A673 (cell line): ENCODE results near the gene COMMD3. TPM values are rescaled to one million over a fixed set of nuclear protein-coding genes. Genes with fewer than 3 reads are reported as not detected.

Experiments
- BruUV-seq: library from RNA; stranded (reverse); fragments of 400-500 nt; replicated peaks from 2 replicates; lab custom pipeline; 2021; lab: Mats Ljungman, UMichigan
- CTCF ChIA-PET: fragments of 300-600 bp; sonication (Branson Sonifier 250); formaldehyde crosslinking; loops from one replicate; lab custom pipeline; 2022; ENCODE audit warnings: antibody characterized with exemption; lab: Charles Lee
- POLR2A ChIA-PET: fragments of 300-600 bp; sonication (Branson Sonifier 250); formaldehyde crosslinking; loops from one replicate; lab custom pipeline; 2022; ENCODE audit warnings: antibody characterized with exemption; ENCODE audit not compliant: low non-redundant PET; lab: Charles Lee
- DNase-seq: peaks from one replicate; pipeline ENCODE4 v3.0.0-alpha.2; 2015; ENCODE audit warnings: low spot score
- H3K27ac ChIP-seq: fragments of 200-600 bp; sonication (generic); 2 replicates; pipeline ENCODE4 v1.5.1; 2016; ENCODE audit warnings: mixed run types, low read depth, mild to moderate bottlenecking, mixed read lengths, antibody characterized with exemption, low read length; ENCODE audit not compliant: poor library complexity, severe bottlenecking
- H3K27me3 ChIP-seq: fragments of 200-600 bp; sonication (generic); replicated peaks from 2 replicates; pipeline ENCODE4 v1.6.1; 2017; ENCODE audit warnings: mixed run types, low read depth, mild to moderate bottlenecking, mixed read lengths, antibody characterized with exemption, low read length; ENCODE audit not compliant: insufficient read depth, poor library complexity
- H3K36me3 ChIP-seq: fragments of 200-600 bp; sonication (generic); 2 replicates; pipeline ENCODE4 v1.6.1; 2016; ENCODE audit warnings: mixed run types, mild to moderate bottlenecking, mixed read lengths, antibody characterized with exemption, low read length; ENCODE audit not compliant: insufficient read depth, poor library complexity, severe bottlenecking
- H3K4me1 ChIP-seq: fragments of 200-600 bp; sonication (generic); 2 replicates; pipeline ENCODE4 v1.6.1; 2017; ENCODE audit warnings: mixed run types, mild to moderate bottlenecking, mixed read lengths, antibody characterized with exemption, low read length; ENCODE audit not compliant: insufficient read depth, poor library complexity, severe bottlenecking
- H3K4me3 ChIP-seq: fragments of 200-600 bp; sonication (generic); 2 replicates; pipeline ENCODE4 v1.5.1; 2016; ENCODE audit warnings: low read depth, mixed run types, mild to moderate bottlenecking, mixed read lengths, low read length; ENCODE audit not compliant: poor library complexity, severe bottlenecking
- H3K9me3 ChIP-seq: fragments of 200-600 bp; sonication (generic); 2 replicates; pipeline ENCODE4 v1.6.1; 2016; ENCODE audit warnings: mixed run types, low read depth, mild to moderate bottlenecking, mixed read lengths, antibody characterized with exemption, low read length; ENCODE audit not compliant: poor library complexity, severe bottlenecking
- CTCF ChIP-seq: fragments of 300-800, 200-600 bp; sonication (generic); conservative IDR thresholded peaks from 2 replicates; pipeline ENCODE4 v1.5.1; 2017; ENCODE audit warnings: low read depth, mild to moderate bottlenecking, antibody characterized with exemption, low read length, moderate library complexity, mixed read lengths
- EZH2 ChIP-seq: fragments of 200-600 bp; sonication (generic); IDR thresholded peaks from 2 replicates; pipeline ENCODE4 v1.6.1; 2017; ENCODE audit warnings: borderline replicate concordance, low read depth, mild to moderate bottlenecking, mixed read lengths, antibody characterized with exemption, low read length; ENCODE audit not compliant: poor library complexity, severe bottlenecking
- intact Hi-C: fragments of 100-400 bp; cut with micrococcal nuclease; formaldehyde crosslinking; loops from one replicate; pipeline ENCODE4 v1.10.0; 2022; ENCODE audit not compliant: unreplicated experiment
- total RNA-seq: library from RNA; stranded (reverse); gene quantifications from 2 replicates; pipeline ENCODE4 v1.2.3, GENCODE V29; 2021

COMMD3 gene
- total RNA-seq, 1 experiment from 2014 or later: 72.6 TPM

- no peak for DNase-seq
- ChIA-PET CTCF (no interaction called here), POLR2A (no interaction called here)
- H3K36me3 ChIP-seq: no peaks in the 10 kb centered on the region
- no peaks in the 10 kb centered on the region for H3K9me3 ChIP-seq
- no peak for TF ChIP-seq CTCF
- TF ChIP-seq EZH2: no peak
- intact Hi-C loops: no loop called here
- no peak overlapping the region for H3K27ac ChIP-seq
- peaks cover 8% of the 10 kb centered on the region for H3K4me1 ChIP-seq
- no peaks in the 10 kb centered on the region for H3K27me3 ChIP-seq
- no TSS peak for BruUV-seq
- H3K4me3 ChIP-seq: no peak overlapping the region
Observed at GRCh38 chr10:22278441-22278782, 37.8 kb upstream of the COMMD3 start.

GRCh38 chr10:22280078-22280477, 36.1 kb upstream of the COMMD3 start:
- Histone ChIP-seq H3K4me1 (peaks cover 8% of the 10 kb centered on the region), H3K4me3 (no peak overlapping the region), H3K27me3 (no peaks in the 10 kb centered on the region), H3K27ac (no peak overlapping the region), H3K9me3 (no peaks in the 10 kb centered on the region), H3K36me3 (no peaks in the 10 kb centered on the region)
- no TSS peak for BruUV-seq
- ChIA-PET CTCF (no interaction called here), POLR2A (interaction anchor here (0.7 kb wide), 1 partner anchor 43 kb away, joined by 14 read pairs; no protein-coding TSS in a partner anchor)
- DNase-seq: peak; percentile 16
- no peak for TF ChIP-seq EZH2
- TF ChIP-seq CTCF: no peak
- intact Hi-C loops: no loop called here

- DNase-seq: no peak
- no peaks in the 10 kb centered on the region for H3K36me3 ChIP-seq
- H3K9me3 ChIP-seq: peaks cover 3% of the 10 kb centered on the region
- no peak overlapping the region for H3K27ac ChIP-seq
- TF ChIP-seq EZH2: no peak
- no peak for TF ChIP-seq CTCF
- CTCF ChIA-PET: no interaction called here
- H3K4me3 ChIP-seq: no peak overlapping the region
- H3K4me1 ChIP-seq: no peaks in the 10 kb centered on the region
- H3K27me3 ChIP-seq: no peaks in the 10 kb centered on the region
- intact Hi-C loops: no loop called here
- POLR2A ChIA-PET: no interaction called here
- no TSS peak for BruUV-seq
Observed at GRCh38 chr10:22285130-22285529, 31.1 kb upstream of the COMMD3 start.
